Stomach (tissue), 9 donors: ENCODE data around the gene TXNRD3. TPM values are rescaled to one million over a fixed set of nuclear protein-coding genes. Genes with fewer than 3 reads are reported as not detected.

Experiments
- DNase-seq, 2 donors: peaks; one replicate each; pipeline versions ENCODE4 v3.0.0 to v3.0.0-alpha.2; 2013 to 2019
- H3K27ac ChIP-seq, 5 donors: fragments of 200-600 bp in 4 of 5; sonication (generic) in 4 of 5; one replicate each; pipeline ENCODE4 v1.5.1; 2013 to 2019; ENCODE audit warnings: mild to moderate bottlenecking in 1 of 5, moderate library complexity in 1 of 5
- H3K27me3 ChIP-seq, 3 donors: fragments of 200-600 bp; sonication (generic); one replicate each; pipeline ENCODE4 v1.5.1; 2017 to 2019; ENCODE audit warnings: mixed run types in 1 of 3
- H3K36me3 ChIP-seq, 4 donors: fragments of 200-600 bp; sonication (generic); 1 replicate in 3 of 4; 2 replicates in 1 of 4; pipeline ENCODE4 v1.5.1; 2016 to 2019
- H3K4me1 ChIP-seq, 4 donors: fragments of 200-600 bp; sonication (generic); one replicate each; pipeline ENCODE4 v1.5.1; 2016 to 2019
- H3K4me3 ChIP-seq, 4 donors: fragments of 200-600 bp; sonication (generic) in 3 of 4; one replicate each; pipeline ENCODE4 v1.5.1; 2016 to 2019; ENCODE audit warnings: mild to moderate bottlenecking in 1 of 4
- H3K9me3 ChIP-seq, 4 donors: fragments of 200-600 bp; sonication (generic); one replicate each; pipeline ENCODE4 v1.5.1; 2016 to 2019
- CTCF ChIP-seq, 7 experiments: fragments of 450-650 bp in 4 of 7; fragments of 200-600 bp in 3 of 7; sonication (generic) in 3 of 7; IDR thresholded peaks; one replicate each; pipeline ENCODE4 v1.5.1; 2016 to 2019; ENCODE audit warnings: antibody characterized with exemption in 7 of 7, control low read depth in 2 of 7, mild to moderate bottlenecking in 1 of 7
- EP300 ChIP-seq: sonication (generic); formaldehyde crosslinking; IDR thresholded peaks from one replicate; pipeline ENCODE4 v1.6.1; 2017; ENCODE audit warnings: antibody characterized with exemption
- POLR2A ChIP-seq, 4 donors: fragments of 450-650 bp; IDR thresholded peaks; one replicate each; pipeline ENCODE4 v1.6.1; 2016; ENCODE audit warnings: antibody characterized with exemption in 4 of 4, control low read depth in 2 of 4, mild to moderate bottlenecking in 1 of 4, moderate library complexity in 1 of 4
- POLR2AphosphoS5 ChIP-seq, 3 donors: sonication (generic); formaldehyde crosslinking; IDR thresholded peaks; one replicate each; pipeline ENCODE4 v1.6.1; 2016; ENCODE audit warnings: antibody characterized with exemption in 3 of 3
- WGBS, 5 donors: extraction: QIAGEN DNeasy Blood & Tissue Kit in 3 of 5; methylation state at CpG; one replicate each; pipeline versions ENCODE4 v1.1.5 to v1.1.7; 2013 to 2018; 5-methylcytosine and 5-hydroxymethylcytosine counted together
- intact Hi-C: fragments of 100-400 bp; cut with DNase I; formaldehyde crosslinking; loops from one replicate; pipeline ENCODE4 v1.15.1; 2023; ENCODE audit warnings: low total_unique reads
- polyA plus RNA-seq, 3 donors: library from polyadenylated mRNA; stranded (reverse); fragments of 200-250 nt; gene quantifications; one replicate each; pipeline ENCODE4 v1.2.3, GENCODE V29; 2013
- small RNA-seq, 4 donors: library from RNA; depleted of rRNA; stranded (forward); fragments of <200 nt; gene quantifications; one replicate each; pipeline ENCODE3, GENCODE V24; 2016
- total RNA-seq, 5 donors: library from RNA; depleted of rRNA; stranded (reverse); fragments of >200 nt; gene quantifications; one replicate each; pipeline versions ENCODE4 v1.1.0 to v1.2.3, GENCODE V29; 2014 to 2016
- donor health status: healthy with polysubstance abuse.
- donor health status: Bipolar disorder and iron deficiency.
- donor health status: healthy.

The TXNRD3 gene
- total and polyA plus RNA-seq, 8 donors, result 0.58 to 62.3 (median 9.5) TPM

DNA sequence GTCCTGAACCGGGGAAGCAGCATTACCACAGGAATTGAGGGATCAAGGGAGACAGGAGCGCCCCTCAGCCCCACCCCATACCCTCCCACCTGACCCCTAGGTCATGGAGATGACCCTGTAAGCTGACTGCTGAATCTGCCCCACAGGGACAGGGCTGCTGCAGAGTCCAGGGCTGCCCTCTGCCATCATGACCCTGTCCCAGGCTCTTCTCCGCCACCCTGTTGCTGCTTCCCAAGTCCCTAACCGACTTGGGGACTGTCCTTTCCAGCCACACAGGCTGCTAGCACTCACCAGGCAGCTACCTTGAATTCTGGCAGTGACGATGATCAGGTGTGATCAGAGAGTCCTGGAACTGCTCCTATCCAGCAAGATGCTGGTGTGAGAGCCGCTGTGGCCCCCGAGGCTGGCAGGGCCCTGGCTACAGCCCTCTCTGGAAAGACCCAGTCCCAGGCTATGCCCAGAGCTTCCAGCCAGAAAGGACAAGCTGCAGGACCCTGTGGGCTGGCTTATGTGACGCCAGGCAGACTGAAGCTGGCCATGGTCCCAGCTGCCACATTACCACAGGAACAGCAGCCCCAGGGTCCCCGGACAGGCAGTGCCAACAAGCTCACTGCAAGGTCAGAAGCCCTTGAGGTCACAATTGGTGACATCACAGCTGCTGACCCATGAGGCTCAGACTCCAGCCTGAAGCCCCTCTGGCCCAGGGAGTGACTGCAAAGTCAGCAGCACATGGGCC lies 96.4 kb downstream of the TXNRD3 start, which contains the start of gene C3orf22:
Gene C3orf22, minus strand, starts transcription at position 597 of the 736 bp plus-strand sequence. CDS start 5,542 bp downstream, outside the sequence.
- TF ChIP-seq CTCF (IDR thresholded peaks at IDR 0.05), result no peak
- no peak for TF ChIP-seq POLR2A (IDR thresholded peaks at IDR 0.05)
- TF ChIP-seq POLR2AphosphoS5 (IDR thresholded peaks at IDR 0.05), result no peak
- no peak for TF ChIP-seq EP300
- Histone ChIP-seq H3K9me3 (peaks cover 0 to 17% (median 13%) of the 10 kb centered on the region in 4 donors), H3K36me3 (no peaks in the 10 kb centered on the region), H3K27me3 (no peaks in the 10 kb centered on the region), H3K27ac (no peak within 1 kb of the TSS), H3K4me1 (no peaks in the 10 kb centered on the region), H3K4me3 (no peak within 1 kb of the TSS)
- intact Hi-C loops, result no loop called here
- DNase-seq, result peak in 1 of 2 donors; percentile 22
- WGBS, 5 donors, result 69 to 74% (median 71%) methylated on average over 6 to 9 of the region's 9 CpGs

GRCh38 chr3:126557761-126558160 lies 97.2 kb downstream of the TXNRD3 start:
- Histone ChIP-seq H3K36me3 (no peaks in the 10 kb centered on the region), H3K4me1 (no peaks in the 10 kb centered on the region), H3K9me3 (peaks cover 0 to 13% (median 7%) of the 10 kb centered on the region in 4 donors), H3K27me3 (no peaks in the 10 kb centered on the region), H3K27ac (no peak overlapping the region), H3K4me3 (no peak overlapping the region)
- TF ChIP-seq POLR2AphosphoS5 (IDR thresholded peaks at IDR 0.05), result no peak
- no peak for TF ChIP-seq EP300
- TF ChIP-seq POLR2A (IDR thresholded peaks at IDR 0.05), result no peak
- TF ChIP-seq CTCF (IDR thresholded peaks at IDR 0.05), result no peak
- 72 to 93% (median 79%) methylated on average over 2 to 6 of the region's 6 CpGs for WGBS, 5 donors
- intact Hi-C loops, result no loop called here
- DNase-seq, result peak in 1 of 2 donors; percentile 2

DNA sequence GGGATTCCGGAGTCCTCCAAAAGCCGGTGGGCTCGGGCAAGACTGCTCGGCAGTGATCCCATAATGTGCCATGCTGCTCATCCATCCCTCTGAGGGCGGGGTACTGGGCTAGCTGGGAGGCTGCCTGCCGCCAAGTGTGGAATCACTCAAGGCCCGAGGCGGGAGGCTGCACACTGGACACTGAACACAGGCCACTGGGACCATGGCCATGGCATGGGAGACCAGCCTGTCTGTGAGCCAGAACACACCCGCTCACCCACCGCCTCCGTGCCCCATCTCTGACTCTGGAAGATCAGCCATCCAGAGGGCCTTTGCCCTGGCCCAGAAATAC lies 97.5 kb downstream of the TXNRD3 start:
- TF ChIP-seq CTCF (IDR thresholded peaks at IDR 0.05) (no peak), POLR2A (IDR thresholded peaks at IDR 0.05) (no peak), EP300 (no peak), POLR2AphosphoS5 (IDR thresholded peaks at IDR 0.05) (no peak)
- intact Hi-C loops, result no loop called here
- WGBS, 5 donors, result 91 to 100% (median 95%) methylated on average over 1 to 11 of the region's 11 CpGs
- Histone ChIP-seq H3K27me3 (no peaks in the 10 kb centered on the region), H3K9me3 (peaks cover 0 to 10% (median 3%) of the 10 kb centered on the region in 4 donors), H3K27ac (no peak overlapping the region), H3K4me3 (no peak overlapping the region), H3K4me1 (no peaks in the 10 kb centered on the region), H3K36me3 (no peaks in the 10 kb centered on the region)
- peak in 1 of 2 donors; percentile 21 for DNase-seq

Small RNA genes within 50 kb of the gene (small RNA-seq; reads per million reads assigned to genes)
- 0.08 to 0.69 (median 0.44) reads per million in 4 donors for gene RNA5SP138

Other genes starting within 250 kb of the TXNRD3 start
- gene ZXDC, start 179.2 kb downstream of the TXNRD3 start, total RNA-seq, result 10 to 100 TPM; 16.9 to 73.2 (median 44.5) TPM
- gene ZXDC, start 179.2 kb downstream of the TXNRD3 start, polyA plus RNA-seq, result 1 to 10 TPM; 6.1 to 9.8 (median 6.6) TPM
- gene UROC1, start 137.4 kb downstream of the TXNRD3 start, total RNA-seq, result not detected
- gene UROC1, start 137.4 kb downstream of the TXNRD3 start, polyA plus RNA-seq, result not detected
- gene CHST13, start 131.0 kb downstream of the TXNRD3 start, total RNA-seq, result 10 to 100 TPM in 1 of 5 donors, 1 to 10 TPM in 2, not detected in 2; 1.4 to 12.5 (median 5.7) TPM
- gene CHST13, start 131.0 kb downstream of the TXNRD3 start, polyA plus RNA-seq, result under 1 TPM; 0.08 to 0.61 (median 0.19) TPM
- not detected for gene C3orf22, start 96.2 kb downstream of the TXNRD3 start, total RNA-seq
- not detected for gene C3orf22, start 96.2 kb downstream of the TXNRD3 start, polyA plus RNA-seq
- 10 to 100 TPM in 1 of 5 donors, 1 to 10 TPM in 3, not detected in 1; 4.0 to 40.8 (median 7.6) TPM for gene CHCHD6, start 49.1 kb upstream of the TXNRD3 start, total RNA-seq
- 10 to 100 TPM; 11.9 to 18.2 (median 16.1) TPM for gene CHCHD6, start 49.1 kb upstream of the TXNRD3 start, polyA plus RNA-seq